ACC112 (cell line): ENCODE results near the gene NANS.
A peak's percentile ranks its signal among the peaks of the same experiment; 100 is the strongest.
"Not testable (repeated sequence)": the region's sequence is repeated elsewhere in the genome, so short reads cannot be mapped to it uniquely, and the experiment has no call there.

Experiments
- H2AFZ ChIP-seq: fragments of 200-600 bp; sonication (generic); one replicate; pipeline ENCODE4 v1.6.0; 2017; ENCODE audit warnings: antibody characterized with exemption, low read length; ENCODE audit not compliant: unreplicated experiment
- H3K27ac ChIP-seq: fragments of 200-600 bp; sonication (generic); 2 replicates; pipeline ENCODE4 v1.5.1; 2014; ENCODE audit warnings: low read depth, mild to moderate bottlenecking, antibody characterized with exemption, low read length, moderate library complexity
- H3K27me3 ChIP-seq: fragments of 200-600 bp; sonication (generic); 2 replicates; pipeline ENCODE4 v1.6.1; 2014; ENCODE audit warnings: mild to moderate bottlenecking, antibody characterized with exemption, low read length, moderate library complexity, mixed read lengths; ENCODE audit not compliant: insufficient read depth
- H3K36me3 ChIP-seq: fragments of 200-600 bp; sonication (generic); 2 replicates; pipeline ENCODE4 v1.6.1; 2016; ENCODE audit warnings: mild to moderate bottlenecking, antibody characterized with exemption, low read length, moderate library complexity, mixed read lengths; ENCODE audit not compliant: insufficient read depth
- H3K4me1 ChIP-seq: fragments of 200-600 bp; sonication (generic); one replicate; pipeline ENCODE4 v1.6.1; 2016; ENCODE audit warnings: low read length, mixed read lengths; ENCODE audit not compliant: insufficient read depth, unreplicated experiment, control insufficient read depth
- H3K4me3 ChIP-seq: fragments of 200-600 bp; sonication (generic); 2 replicates; pipeline ENCODE4 v1.5.1; 2014; ENCODE audit warnings: mild to moderate bottlenecking, low read depth, low read length
- H3K79me2 ChIP-seq: fragments of 200-600 bp; sonication (generic); one replicate; pipeline ENCODE4 v1.6.0; 2016; ENCODE audit warnings: low read length; ENCODE audit not compliant: control insufficient read depth, unreplicated experiment, insufficient read depth

The NANS gene

GRCh38 chr9:98076514-98076890, 20.0 kb downstream of the NANS start:
- not testable (repeated sequence) for H3K27ac ChIP-seq, H3K27me3 ChIP-seq, H2AFZ ChIP-seq, H3K4me3 ChIP-seq
- H3K4me1 ChIP-seq, result peaks cover 33% of the 10 kb centered on the region
- peaks cover 17% of the 10 kb centered on the region for H3K79me2 ChIP-seq
- peaks cover 16% of the 10 kb centered on the region for H3K36me3 ChIP-seq

DNA sequence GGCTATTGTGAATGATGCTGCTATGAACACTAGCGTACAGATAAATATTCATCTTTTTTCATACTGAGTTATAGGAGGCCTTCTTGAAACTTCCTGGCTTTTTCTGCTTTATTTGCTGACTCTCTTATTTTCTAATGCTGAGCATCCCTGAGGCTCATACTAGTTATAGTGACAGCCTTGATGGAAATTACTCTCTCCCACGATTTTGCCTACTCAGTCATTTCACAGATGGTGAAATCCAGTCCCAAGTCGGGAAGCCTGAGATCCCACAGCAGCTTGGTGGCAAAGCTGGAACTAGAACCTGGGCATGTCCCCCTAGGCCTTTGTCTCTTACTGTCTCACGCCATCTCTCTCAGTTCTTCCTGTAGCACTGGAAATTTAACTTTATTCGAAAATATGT, 22.4 kb downstream of the NANS start:
- peaks cover 49% of the 10 kb centered on the region for H3K4me1 ChIP-seq
- H3K4me3 ChIP-seq, result no peak overlapping the region
- H3K27me3 ChIP-seq, result no peaks in the 10 kb centered on the region
- H3K36me3 ChIP-seq, result peaks cover 32% of the 10 kb centered on the region
- H2AFZ ChIP-seq, result no peak overlapping the region
- no peak overlapping the region for H3K27ac ChIP-seq
- H3K79me2 ChIP-seq, result peaks cover 12% of the 10 kb centered on the region

GRCh38 chr9:98080326-98080725, 23.8 kb downstream of the NANS start:
- peaks cover 43% of the 10 kb centered on the region for H3K4me1 ChIP-seq
- peaks cover 12% of the 10 kb centered on the region for H3K79me2 ChIP-seq
- H2AFZ ChIP-seq, result no peak overlapping the region
- H3K27ac ChIP-seq, result peak overlapping the region; percentile 70
- H3K4me3 ChIP-seq, result no peak overlapping the region
- H3K36me3 ChIP-seq, result peaks cover 37% of the 10 kb centered on the region
- no peaks in the 10 kb centered on the region for H3K27me3 ChIP-seq

- Histone ChIP-seq H3K36me3 (peaks cover 40% of the 10 kb centered on the region), H3K79me2 (peaks cover 9% of the 10 kb centered on the region), H3K27me3 (no peaks in the 10 kb centered on the region), H3K27ac (peak overlapping the region; percentile 70), H3K4me1 (peaks cover 40% of the 10 kb centered on the region), H3K4me3 (no peak overlapping the region), H2AFZ (no peak overlapping the region)
Measured at GRCh38 chr9:98080780-98081179, 24.2 kb downstream of the NANS start.

GRCh38 chr9:98081477-98082219, 25.1 kb downstream of the NANS start:
- peaks cover 45% of the 10 kb centered on the region for H3K4me1 ChIP-seq
- H3K4me3 ChIP-seq, result no peak overlapping the region
- peak overlapping the region; percentile 70 for H3K27ac ChIP-seq
- no peak overlapping the region for H2AFZ ChIP-seq
- peaks cover 4% of the 10 kb centered on the region for H3K79me2 ChIP-seq
- peaks cover 43% of the 10 kb centered on the region for H3K36me3 ChIP-seq
- no peaks in the 10 kb centered on the region for H3K27me3 ChIP-seq

GRCh38 chr9:98083061-98083501, 26.5 kb downstream of the NANS start:
- Histone ChIP-seq H3K36me3 (peaks cover 43% of the 10 kb centered on the region), H3K4me1 (peaks cover 52% of the 10 kb centered on the region), H3K4me3 (no peak overlapping the region), H3K27me3 (no peaks in the 10 kb centered on the region), H2AFZ (no peak overlapping the region), H3K79me2 (no peaks in the 10 kb centered on the region), H3K27ac (0 out of 2 replicates have a peak overlapping the region, but pooled peaks have one; percentile 6)

- Histone ChIP-seq H3K36me3 (peaks cover 43% of the 10 kb centered on the region), H3K27me3 (no peaks in the 10 kb centered on the region), H3K27ac (0 out of 2 replicates have a peak overlapping the region, but pooled peaks have one; percentile 6), H3K79me2 (no peaks in the 10 kb centered on the region), H2AFZ (no peak overlapping the region), H3K4me1 (peaks cover 52% of the 10 kb centered on the region), H3K4me3 (no peak overlapping the region)
Measured at GRCh38 chr9:98083566-98084183, 27.1 kb downstream of the NANS start.

DNA sequence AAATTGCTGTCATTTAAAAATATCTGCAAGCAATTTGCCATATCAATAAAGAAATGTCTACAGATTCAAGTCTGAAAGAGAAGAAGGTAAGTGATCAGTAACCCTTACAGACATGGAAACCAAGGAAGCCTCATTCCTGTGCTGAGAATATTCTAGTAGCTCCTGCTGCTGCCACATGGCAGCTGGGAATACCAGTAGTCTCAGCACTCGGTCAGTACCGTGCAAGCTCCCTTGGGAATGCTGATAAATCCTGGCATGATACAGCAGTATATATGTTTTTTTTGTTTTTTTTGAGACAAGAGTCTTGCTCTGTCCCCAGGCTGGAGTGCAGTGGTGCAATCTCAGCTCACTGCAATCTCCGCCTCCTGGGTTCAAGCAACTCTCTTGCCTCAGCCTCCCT, 27.9 kb downstream of the NANS start:
- no peak overlapping the region for H3K27ac ChIP-seq
- H2AFZ ChIP-seq, result no peak overlapping the region
- H3K4me1 ChIP-seq, result peaks cover 52% of the 10 kb centered on the region
- H3K4me3 ChIP-seq, result no peak overlapping the region
- peaks cover 37% of the 10 kb centered on the region for H3K36me3 ChIP-seq
- no peaks in the 10 kb centered on the region for H3K27me3 ChIP-seq
- no peaks in the 10 kb centered on the region for H3K79me2 ChIP-seq

GRCh38 chr9:98085058-98085457, 28.5 kb downstream of the NANS start:
- Histone ChIP-seq H3K27ac (0 out of 2 replicates have a peak overlapping the region, but pooled peaks have one; percentile 17), H3K4me3 (no peak overlapping the region), H3K36me3 (peaks cover 36% of the 10 kb centered on the region), H2AFZ (no peak overlapping the region), H3K79me2 (no peaks in the 10 kb centered on the region), H3K27me3 (no peaks in the 10 kb centered on the region), H3K4me1 (peaks cover 52% of the 10 kb centered on the region)

- Histone ChIP-seq H3K36me3 (peaks cover 31% of the 10 kb centered on the region), H3K27me3 (no peaks in the 10 kb centered on the region), H3K27ac (peak overlapping the region; percentile 17; the same call in 1 of the 2 replicates), H3K79me2 (no peaks in the 10 kb centered on the region), H2AFZ (no peak overlapping the region), H3K4me1 (peaks cover 43% of the 10 kb centered on the region), H3K4me3 (no peak overlapping the region)
Measured at GRCh38 chr9:98085944-98086343, 29.4 kb downstream of the NANS start.

DNA sequence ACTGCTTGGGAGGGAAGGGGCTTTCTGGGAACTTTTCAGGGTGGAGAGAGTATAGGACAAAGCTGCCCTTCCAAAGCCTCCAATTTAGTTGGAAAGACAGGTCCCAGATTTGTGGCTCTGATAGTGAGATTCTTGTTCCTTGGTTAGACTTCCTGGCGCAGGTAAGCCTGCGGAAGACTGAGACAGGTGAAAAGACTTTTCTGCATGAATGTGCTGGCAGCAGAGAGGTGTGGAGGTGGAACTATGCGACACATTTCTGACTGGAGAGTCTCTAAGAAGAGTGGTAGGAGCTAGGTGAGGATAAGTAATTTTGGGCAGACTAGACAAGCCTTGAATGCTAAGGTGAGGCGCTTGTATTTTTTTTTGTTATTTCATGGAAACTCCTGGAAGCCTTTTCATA, 29.9 kb downstream of the NANS start:
- Histone ChIP-seq H2AFZ (no peak overlapping the region), H3K4me3 (no peak overlapping the region; the same call in 1 of the 2 replicates), H3K27me3 (no peaks in the 10 kb centered on the region), H3K27ac (no peak overlapping the region), H3K79me2 (no peaks in the 10 kb centered on the region), H3K4me1 (peaks cover 38% of the 10 kb centered on the region), H3K36me3 (peaks cover 31% of the 10 kb centered on the region)
